Measurements from ENCODE around the gene HMGB3. TPM values are rescaled to one million over a fixed set of nuclear protein-coding genes. Genes with fewer than 3 reads are reported as not detected.

The HMGB3 gene
- total and polyA plus RNA-seq, 2 experiments from 2014 or later, result 140 to 633 TPM

- Histone ChIP-seq H3F3A (replicated peaks; ENCODE audit: low read depth) (no peaks in the 10 kb centered on the region), H3K79me2 (replicated peaks; ENCODE audit: insufficient read depth) (no peaks in the 10 kb centered on the region), H3K4me2 (no peak overlapping the region), H3K4me1 (ENCODE audit: insufficient read depth) (no peaks in the 10 kb centered on the region), H4K20me1 (replicated peaks; ENCODE audit: insufficient read depth) (no peaks in the 10 kb centered on the region), H3K36me3 (ENCODE audit: insufficient read depth) (no peaks in the 10 kb centered on the region), H3K27ac (ENCODE audit: low read depth) (no peak overlapping the region), H2AFZ (no peak overlapping the region), H3K27me3 (ENCODE audit: insufficient read depth) (no peaks in the 10 kb centered on the region), H3K4me3 (no peak overlapping the region), H3K9me2 (ENCODE audit: insufficient read depth) (no peaks in the 10 kb centered on the region)
- no peak for DNase-seq (ENCODE audit: low spot score)
- peaks cover 9% of the 10 kb centered on the region; the same call in 2 of the 3 replicates for H3K4me1 Mint-ChIP-seq
- H3K27me3 Mint-ChIP-seq (ENCODE audit: insufficient read depth, low read depth, poor library complexity), result peaks cover 1% of the 10 kb centered on the region
- peaks cover 4% of the 10 kb centered on the region for H3K9me3 Mint-ChIP-seq
- TF ChIP-seq ZNF462 (CRISPR knock-in tag; IDR thresholded peaks at IDR 0.05), result no peak
- TF ChIP-seq POLR2AphosphoS5 (IDR thresholded peaks at IDR 0.05; ENCODE audit: low read depth), result no peak
- no peak overlapping the region; the same call in 1 of the 2 replicates for H3K27ac Mint-ChIP-seq
- no peaks in the 10 kb centered on the region for H3K36me3 Mint-ChIP-seq (ENCODE audit: low read depth)
- no peak for ATAC-seq
- no peak overlapping the region for H3K4me3 Mint-ChIP-seq
Measured at GRCh38 chrX:150954951-150955350, 28.2 kb upstream of the HMGB3 start.

- Histone ChIP-seq H3K27me3 (ENCODE audit: insufficient read depth) (no peaks in the 10 kb centered on the region), H3K36me3 (ENCODE audit: insufficient read depth) (no peaks in the 10 kb centered on the region), H2AFZ (no peak overlapping the region), H3K4me3 (no peak overlapping the region), H3K27ac (ENCODE audit: low read depth) (no peak overlapping the region), H3K4me2 (no peak overlapping the region), H3K79me2 (replicated peaks; ENCODE audit: insufficient read depth) (no peaks in the 10 kb centered on the region), H3K4me1 (ENCODE audit: insufficient read depth) (no peaks in the 10 kb centered on the region), H3F3A (replicated peaks; ENCODE audit: low read depth) (no peaks in the 10 kb centered on the region), H4K20me1 (replicated peaks; ENCODE audit: insufficient read depth) (no peaks in the 10 kb centered on the region), H3K9me2 (ENCODE audit: insufficient read depth) (no peaks in the 10 kb centered on the region)
- Mint-ChIP-seq H3K9me3 (peaks cover 4% of the 10 kb centered on the region), H3K27ac (no peak overlapping the region), H3K4me3 (no peak overlapping the region), H3K27me3 (ENCODE audit: insufficient read depth, low read depth, poor library complexity) (peaks cover 1% of the 10 kb centered on the region), H3K36me3 (ENCODE audit: low read depth) (no peaks in the 10 kb centered on the region), H3K4me1 (peaks cover 9% of the 10 kb centered on the region; the same call in 2 of the 3 replicates)
- no peak for ATAC-seq
- DNase-seq (ENCODE audit: low spot score), result no peak
- no peak for TF ChIP-seq ZNF462 (CRISPR knock-in tag; IDR thresholded peaks at IDR 0.05)
Measured at GRCh38 chrX:150955590-150955989, 27.5 kb upstream of the HMGB3 start.

Measured in GM23338 (cell line).